ENCODE measurements around the gene SYNPO2L.

SYNPO2L gene

DNA sequence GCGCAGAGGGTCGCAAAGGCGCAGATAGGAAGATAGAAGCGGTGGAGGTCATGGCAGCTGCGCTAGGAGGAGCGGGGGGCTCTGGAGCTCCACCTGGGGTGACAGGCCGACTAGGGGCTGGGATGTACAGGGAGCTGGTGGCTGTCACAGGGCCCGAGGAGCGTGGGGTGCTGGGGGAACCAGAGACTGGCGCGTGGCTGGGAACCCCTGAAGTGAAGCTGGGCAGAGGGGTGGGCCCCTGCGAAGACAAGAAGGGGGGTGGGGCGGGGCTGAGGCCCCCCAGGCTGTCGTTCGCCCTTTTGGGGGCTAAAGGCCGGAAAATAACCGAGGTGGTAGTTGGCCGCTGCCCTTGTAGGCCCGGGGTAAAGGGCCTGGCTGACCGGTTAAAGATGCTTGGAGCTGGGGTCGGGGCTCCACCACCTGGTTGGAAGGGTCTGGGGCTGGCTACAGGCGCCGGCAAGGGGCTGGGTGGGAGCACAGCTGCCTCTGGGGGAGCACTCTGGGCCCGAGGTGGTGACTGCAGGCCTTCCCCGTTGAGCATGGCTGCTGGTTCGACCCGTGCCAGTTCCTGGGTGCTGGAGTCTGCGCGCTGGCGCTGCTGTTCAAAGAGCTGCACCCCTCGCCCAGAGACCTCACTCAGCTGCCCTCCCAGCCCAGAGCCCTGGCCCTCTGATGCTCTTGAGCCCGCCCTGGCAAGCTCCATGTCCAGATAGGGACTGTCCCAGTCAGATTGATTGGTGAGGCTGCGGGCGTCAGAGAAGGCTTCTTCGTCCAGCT, 7.8 kb downstream of the SYNPO2L start:
- no peak for TF ChIP-seq ZFX (IDR thresholded peaks at IDR 0.05; ENCODE audit: borderline replicate concordance)
- TF ChIP-seq, protein P1, sequence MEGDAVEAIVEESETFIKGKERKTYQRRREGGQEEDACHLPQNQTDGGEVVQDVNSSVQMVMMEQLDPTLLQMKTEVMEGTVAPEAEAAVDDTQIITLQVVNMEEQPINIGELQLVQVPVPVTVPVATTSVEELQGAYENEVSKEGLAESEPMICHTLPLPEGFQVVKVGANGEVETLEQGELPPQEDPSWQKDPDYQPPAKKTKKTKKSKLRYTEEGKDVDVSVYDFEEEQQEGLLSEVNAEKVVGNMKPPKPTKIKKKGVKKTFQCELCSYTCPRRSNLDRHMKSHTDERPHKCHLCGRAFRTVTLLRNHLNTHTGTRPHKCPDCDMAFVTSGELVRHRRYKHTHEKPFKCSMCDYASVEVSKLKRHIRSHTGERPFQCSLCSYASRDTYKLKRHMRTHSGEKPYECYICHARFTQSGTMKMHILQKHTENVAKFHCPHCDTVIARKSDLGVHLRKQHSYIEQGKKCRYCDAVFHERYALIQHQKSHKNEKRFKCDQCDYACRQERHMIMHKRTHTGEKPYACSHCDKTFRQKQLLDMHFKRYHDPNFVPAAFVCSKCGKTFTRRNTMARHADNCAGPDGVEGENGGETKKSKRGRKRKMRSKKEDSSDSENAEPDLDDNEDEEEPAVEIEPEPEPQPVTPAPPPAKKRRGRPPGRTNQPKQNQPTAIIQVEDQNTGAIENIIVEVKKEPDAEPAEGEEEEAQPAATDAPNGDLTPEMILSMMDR (IDR thresholded peaks at IDR 0.05) = no peak
- no peak overlapping the region for H3K27ac ChIP-seq

DNA sequence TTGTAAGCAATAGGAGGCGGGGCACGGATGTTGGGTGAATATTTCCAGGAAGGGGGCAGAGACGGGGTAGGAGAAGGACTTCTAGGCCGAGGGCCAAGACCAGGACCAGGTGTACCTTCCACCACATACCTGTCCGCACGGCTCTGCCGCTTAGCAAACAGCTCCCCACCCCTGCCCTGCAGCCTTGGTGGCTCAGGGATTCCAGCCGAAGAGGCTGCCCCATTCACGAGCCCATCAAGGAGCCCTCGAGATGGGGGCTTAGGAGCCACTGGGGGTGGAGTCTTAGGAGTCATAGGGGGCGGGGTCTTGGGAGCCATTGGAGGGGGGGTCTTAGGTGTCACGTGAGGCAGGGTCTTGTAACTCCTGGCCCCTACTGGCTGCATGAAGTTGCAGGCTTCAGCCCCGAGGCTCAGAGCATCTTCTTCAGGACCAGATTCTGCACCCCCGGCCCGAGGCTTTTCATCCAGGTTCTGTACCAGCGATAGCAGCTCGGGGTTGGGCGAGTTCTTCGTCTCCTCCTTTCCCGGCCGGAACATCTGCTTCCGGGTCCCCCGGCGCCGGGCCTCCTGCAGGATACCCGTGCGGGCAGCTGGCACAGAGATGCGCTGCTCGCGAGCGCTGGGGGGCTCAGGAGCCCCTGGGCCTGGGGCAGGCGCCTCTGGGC, 8.5 kb downstream of the SYNPO2L start:
- H3K27ac ChIP-seq = no peak overlapping the region

DNA sequence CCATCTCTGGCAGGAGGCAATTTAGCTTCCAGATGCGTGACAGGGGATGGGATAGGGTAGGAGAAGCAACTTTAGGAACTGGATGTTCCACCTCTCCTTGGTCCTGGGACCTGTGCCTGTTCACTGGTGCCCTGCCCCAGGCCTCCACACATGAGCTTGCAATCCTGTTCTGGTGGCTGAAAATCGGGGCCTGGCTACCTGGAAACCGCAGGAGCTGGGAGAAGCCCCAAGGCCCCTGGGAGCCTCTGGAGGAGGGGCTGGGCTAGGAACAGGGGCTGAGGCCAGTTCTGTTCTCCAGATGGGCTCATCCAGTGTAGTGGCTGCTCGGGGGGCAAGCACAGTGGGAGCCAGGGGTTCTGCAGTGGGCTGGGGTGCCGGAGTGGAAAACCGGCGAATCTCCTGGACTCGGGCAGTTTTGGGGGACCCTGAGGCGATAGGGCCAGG, 9.2 kb downstream of the SYNPO2L start:
- no peak overlapping the region for H3K27ac ChIP-seq
- TF ChIP-seq, protein P1 (IDR thresholded peaks at IDR 0.05) = no peak

More for the DNA sequence above, 8.5 kb downstream of the SYNPO2L start:
- TF ChIP-seq ZFX (IDR thresholded peaks at IDR 0.05; ENCODE audit: borderline replicate concordance) = no peak
- TF ChIP-seq, protein P1 (IDR thresholded peaks at IDR 0.05) = no peak

DNA sequence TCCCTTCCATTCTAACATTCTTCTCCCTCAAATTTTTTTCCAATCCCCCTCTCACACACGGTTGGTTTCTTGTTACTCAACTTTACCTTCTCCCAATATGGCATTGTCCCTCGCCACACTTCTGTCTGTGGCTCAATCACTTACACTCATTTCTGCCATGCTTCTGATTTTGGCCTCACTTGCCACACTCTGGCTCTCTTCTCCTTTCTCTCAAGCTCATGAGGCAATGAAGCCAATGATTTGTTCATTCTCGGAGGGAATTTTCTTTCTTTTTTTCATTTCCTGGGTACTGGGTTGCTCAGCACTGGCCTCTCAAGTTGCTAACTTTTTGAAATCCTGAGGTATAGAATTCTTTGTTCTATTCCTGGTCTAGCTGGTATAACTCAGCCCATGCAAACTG, 10.6 kb downstream of the SYNPO2L start:
- no peak for TF ChIP-seq ZFX (IDR thresholded peaks at IDR 0.05; ENCODE audit: borderline replicate concordance)
- TF ChIP-seq, protein P1 (IDR thresholded peaks at IDR 0.05) = no peak
- H3K27ac ChIP-seq = no peak overlapping the region

DNA sequence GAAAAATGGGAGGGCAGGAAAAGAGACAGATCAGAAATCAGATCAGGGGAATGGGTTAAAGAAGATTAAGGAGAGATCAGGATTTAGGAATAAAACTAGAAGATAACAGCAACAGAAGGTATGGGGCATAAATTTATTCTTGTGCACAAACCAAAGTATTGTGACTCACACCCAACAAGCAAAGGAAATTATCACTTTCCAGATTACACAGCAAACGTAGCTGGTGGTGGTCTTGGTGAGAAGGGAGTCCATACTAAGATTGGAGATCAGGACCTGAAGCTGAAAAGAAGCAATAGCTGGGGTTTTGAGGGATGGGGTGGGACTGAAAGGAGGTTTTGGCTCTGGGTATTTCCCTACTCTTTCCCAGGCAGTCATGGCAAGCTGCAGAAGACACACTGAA, 11.1 kb downstream of the SYNPO2L start:
- TF ChIP-seq, protein P1 (IDR thresholded peaks at IDR 0.05) = no peak
- TF ChIP-seq ZFX (IDR thresholded peaks at IDR 0.05; ENCODE audit: borderline replicate concordance) = no peak
- H3K27ac ChIP-seq = no peak overlapping the region

DNA sequence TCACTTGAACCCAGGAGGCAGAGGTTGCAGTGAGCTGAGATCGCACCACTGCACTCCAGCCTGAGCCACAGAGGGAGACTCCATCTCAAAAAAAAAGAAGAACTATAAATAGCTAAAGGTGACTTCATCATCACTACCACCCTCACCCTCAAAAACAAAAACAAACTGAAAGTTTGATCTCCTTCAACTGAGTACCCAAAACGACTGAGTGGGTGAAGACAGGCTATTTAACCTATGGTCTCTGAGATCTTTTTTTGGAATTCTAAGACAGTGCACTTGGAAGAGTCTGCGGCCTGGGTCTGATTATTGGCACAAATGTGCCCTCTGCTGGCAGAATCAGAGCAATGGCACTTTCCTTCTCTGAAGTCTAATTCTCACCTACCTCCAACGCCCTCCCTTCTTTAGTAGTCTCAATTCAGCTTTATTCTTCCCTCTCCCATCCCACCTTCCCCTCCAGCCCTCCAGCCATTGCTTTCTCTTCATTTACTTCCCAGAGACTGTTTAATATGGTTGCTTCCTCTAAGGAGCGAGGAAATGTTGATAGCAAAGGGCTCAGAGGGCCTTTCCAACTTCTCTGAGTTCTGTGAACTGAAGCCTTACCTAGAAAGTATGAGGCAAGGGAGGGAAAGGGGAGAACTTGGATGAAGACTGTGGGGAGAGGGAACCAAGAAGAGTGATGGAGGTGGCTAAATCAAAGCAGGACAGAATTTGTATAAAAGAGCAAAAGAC, 11.7 kb downstream of the SYNPO2L start:
- TF ChIP-seq, protein P1 (IDR thresholded peaks at IDR 0.05) = peak; percentile 83
- TF ChIP-seq ZFX (IDR thresholded peaks at IDR 0.05; ENCODE audit: borderline replicate concordance) = no peak
- H3K27ac ChIP-seq = peak overlapping the region; percentile 13; the same call in 1 of the 2 replicates

Data from 22Rv1 (cell line).